ENCODE results near the gene FUNDC2. TPM values are rescaled to one million over a fixed set of nuclear protein-coding genes. Genes with fewer than 3 reads are reported as not detected.
A peak's percentile ranks its signal among the peaks of the same experiment; 100 is the strongest.

Gene FUNDC2
- total and polyA plus RNA-seq, 9 donors, result 133 to 257 (median 149) TPM

GRCh38 chrX:155056877-155057792 lies 30.5 kb downstream of the FUNDC2 start:
- Histone ChIP-seq H3K4me1 (ENCODE audit: insufficient read depth) (no peaks in the 10 kb centered on the region), H3K27me3 (no peaks in the 10 kb centered on the region), H3K9me3 (no peaks in the 10 kb centered on the region), H3K4me3 (no peak overlapping the region), H3K27ac (no peak overlapping the region), H3K36me3 (no peaks in the 10 kb centered on the region)
- intact Hi-C loops (cut with DNase I), result loop anchor here in 2 of 4 donors (5.0 kb wide), 1 partner anchor 75 kb away; no protein-coding TSS in a partner anchor
- 18 to 30% (median 25%) methylated on average over 25 of the region's 25 CpGs for WGBS, 3 donors
- TF ChIP-seq EP300 (IDR thresholded peaks at IDR 0.05), result no peak
- TF ChIP-seq POLR2A (IDR thresholded peaks at IDR 0.05), result no peak
- TF ChIP-seq, protein P1, sequence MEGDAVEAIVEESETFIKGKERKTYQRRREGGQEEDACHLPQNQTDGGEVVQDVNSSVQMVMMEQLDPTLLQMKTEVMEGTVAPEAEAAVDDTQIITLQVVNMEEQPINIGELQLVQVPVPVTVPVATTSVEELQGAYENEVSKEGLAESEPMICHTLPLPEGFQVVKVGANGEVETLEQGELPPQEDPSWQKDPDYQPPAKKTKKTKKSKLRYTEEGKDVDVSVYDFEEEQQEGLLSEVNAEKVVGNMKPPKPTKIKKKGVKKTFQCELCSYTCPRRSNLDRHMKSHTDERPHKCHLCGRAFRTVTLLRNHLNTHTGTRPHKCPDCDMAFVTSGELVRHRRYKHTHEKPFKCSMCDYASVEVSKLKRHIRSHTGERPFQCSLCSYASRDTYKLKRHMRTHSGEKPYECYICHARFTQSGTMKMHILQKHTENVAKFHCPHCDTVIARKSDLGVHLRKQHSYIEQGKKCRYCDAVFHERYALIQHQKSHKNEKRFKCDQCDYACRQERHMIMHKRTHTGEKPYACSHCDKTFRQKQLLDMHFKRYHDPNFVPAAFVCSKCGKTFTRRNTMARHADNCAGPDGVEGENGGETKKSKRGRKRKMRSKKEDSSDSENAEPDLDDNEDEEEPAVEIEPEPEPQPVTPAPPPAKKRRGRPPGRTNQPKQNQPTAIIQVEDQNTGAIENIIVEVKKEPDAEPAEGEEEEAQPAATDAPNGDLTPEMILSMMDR (IDR thresholded peaks at IDR 0.05), result peak; percentile 47 to 63 (median 60)
- DNase-seq, result peak; percentile 42 to 75 (median 70)

- Histone ChIP-seq H3K27ac (no peak overlapping the region), H3K36me3 (no peaks in the 10 kb centered on the region), H3K4me3 (no peak overlapping the region), H3K27me3 (no peaks in the 10 kb centered on the region), H3K4me1 (ENCODE audit: insufficient read depth) (no peaks in the 10 kb centered on the region), H3K9me3 (no peaks in the 10 kb centered on the region)
- DNase-seq, result no peak
- WGBS, 3 donors, result 64 to 74% (median 68%) methylated on average over 4 of the region's 4 CpGs
- TF ChIP-seq, protein P1 (IDR thresholded peaks at IDR 0.05), result no peak
- TF ChIP-seq POLR2A (IDR thresholded peaks at IDR 0.05) (no peak), EP300 (IDR thresholded peaks at IDR 0.05) (no peak)
- intact Hi-C loops (cut with DNase I), result no loop called here
Measured at GRCh38 chrX:155061760-155062159, 35.1 kb downstream of the FUNDC2 start.

DNA sequence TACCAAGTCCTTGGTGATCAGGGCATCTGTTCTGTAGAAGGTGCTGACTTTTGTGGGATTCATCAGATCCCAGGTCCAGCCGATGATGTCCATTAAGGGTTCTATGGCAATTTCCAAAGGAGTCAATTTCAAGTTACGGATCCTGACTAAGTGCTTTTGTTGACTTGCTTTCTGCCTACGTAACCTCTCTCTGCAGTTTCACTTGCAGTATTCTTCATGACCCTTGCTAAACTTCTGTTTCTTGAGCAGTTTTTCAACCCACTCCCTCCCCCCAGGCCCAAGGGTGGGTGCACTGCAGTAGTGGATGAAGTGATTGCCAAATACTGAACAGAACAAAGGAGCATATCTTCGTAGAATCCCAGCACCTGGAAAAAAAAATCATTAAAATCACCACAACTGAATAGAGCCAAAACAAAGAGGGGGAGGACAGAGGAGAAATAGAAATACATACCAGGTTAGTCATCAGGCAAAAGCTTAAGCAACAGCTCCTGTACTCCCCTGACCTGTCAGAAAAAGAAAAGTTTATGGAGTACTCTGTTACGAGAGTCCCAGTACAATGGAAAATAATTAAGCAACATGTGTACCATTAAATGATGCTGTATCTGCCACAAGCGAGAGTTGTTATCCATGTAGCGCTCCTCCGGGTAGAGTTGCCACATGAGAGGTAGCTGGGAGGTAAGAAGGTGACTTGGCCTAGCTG lies 38.5 kb downstream of the FUNDC2 start:
- H3K9me3 ChIP-seq, result no peaks in the 10 kb centered on the region
- H3K36me3 ChIP-seq, result no peaks in the 10 kb centered on the region
- no peaks in the 10 kb centered on the region for H3K27me3 ChIP-seq
- DNase-seq, result no peak
- no peak overlapping the region for H3K27ac ChIP-seq
- no peak overlapping the region for H3K4me3 ChIP-seq
- no peak for TF ChIP-seq EP300 (IDR thresholded peaks at IDR 0.05)
- TF ChIP-seq, protein P1 (IDR thresholded peaks at IDR 0.05), result no peak
- H3K4me1 ChIP-seq (ENCODE audit: insufficient read depth), result no peaks in the 10 kb centered on the region
- WGBS, 3 donors, result 64 to 68% (median 67%) methylated on average over 8 of the region's 8 CpGs
- intact Hi-C loops (cut with DNase I), result no loop called here

- H3K4me3 ChIP-seq, result no peak overlapping the region
- no peak overlapping the region for H3K27ac ChIP-seq
- no peaks in the 10 kb centered on the region for H3K36me3 ChIP-seq
- no peaks in the 10 kb centered on the region for H3K4me1 ChIP-seq (ENCODE audit: insufficient read depth)
- no peaks in the 10 kb centered on the region for H3K27me3 ChIP-seq
- no peak for DNase-seq
- no peaks in the 10 kb centered on the region for H3K9me3 ChIP-seq
- intact Hi-C loops (cut with DNase I), result no loop called here
- WGBS, 3 donors, result 43 to 62% (median 52%) methylated on average over 1 of the region's 1 CpG
- TF ChIP-seq POLR2A (IDR thresholded peaks at IDR 0.05), result no peak
- TF ChIP-seq, protein P1 (IDR thresholded peaks at IDR 0.05), result no peak
- no peak for TF ChIP-seq EP300 (IDR thresholded peaks at IDR 0.05)
Measured at GRCh38 chrX:155068165-155068564, 41.5 kb downstream of the FUNDC2 start.

Data from ovary (tissue), 9 donors.